HepG2 (cell line): Measurements from ENCODE around the gene ZNF213. TPM values are rescaled to one million over a fixed set of nuclear protein-coding genes. Genes with fewer than 3 reads are reported as not detected.

Experiments used
- ATF1 ChIP-seq: IDR thresholded peaks from 2 replicates; pipeline ENCODE4 v1.6.1; 2016; ENCODE audit warnings: mild to moderate bottlenecking, control low read depth
- ATF7-NPFF ChIP-seq: sonication (generic); formaldehyde crosslinking; IDR thresholded peaks from 2 replicates; pipeline ENCODE4 v1.8.1; 2023; ENCODE audit warnings: mild to moderate bottlenecking, low read depth, missing genetic modification reagents, moderate library complexity
- CTCF ChIP-seq: sonication (generic); formaldehyde crosslinking; IDR thresholded peaks from 2 replicates; pipeline ENCODE4 v1.5.0; 2020; ENCODE audit warnings: mild to moderate bottlenecking, missing genetic modification reagents, moderate library complexity
- HNF1B ChIP-seq: sonication (generic); formaldehyde crosslinking; IDR thresholded peaks from 2 replicates; pipeline ENCODE4 v1.5.1; 2020; ENCODE audit warnings: mild to moderate bottlenecking, moderate library complexity, missing genetic modification reagents
- MAFK ChIP-seq, 2 experiments: IDR thresholded peaks in 1 of 2; conservative IDR thresholded peaks in 1 of 2; 2 replicates each; pipeline ENCODE4 v1.6.1; 2011; ENCODE audit warnings: improper control_type of control experiment in 2 of 2, low read length in 2 of 2
- TAF1 ChIP-seq: sonication (generic); formaldehyde crosslinking; IDR thresholded peaks from 2 replicates; pipeline ENCODE4 v1.4.0; 2020; ENCODE audit warnings: missing genetic modification reagents
- THAP11 ChIP-seq: IDR thresholded peaks from 2 replicates; pipeline ENCODE4 v1.6.1; 2016; ENCODE audit warnings: missing biosample characterization, missing genetic modification reagents
- ZBTB20 ChIP-seq: sonication (generic); formaldehyde crosslinking; IDR thresholded peaks from 2 replicates; pipeline ENCODE4 v1.8.1; 2023; ENCODE audit warnings: missing genetic modification reagents, low read depth, mild to moderate bottlenecking, borderline replicate concordance
- ZKSCAN5 ChIP-seq: sonication (generic); formaldehyde crosslinking; IDR thresholded peaks from 2 replicates; pipeline ENCODE4 v1.5.1; 2020; ENCODE audit warnings: mild to moderate bottlenecking, missing genetic modification reagents
- ZNF143 ChIP-seq: sonication (generic); formaldehyde crosslinking; IDR thresholded peaks from 2 replicates; pipeline ENCODE4 v1.4.0; 2020; ENCODE audit warnings: missing genetic modification reagents
- ZNF234 ChIP-seq: sonication (generic); formaldehyde crosslinking; conservative IDR thresholded peaks from 2 replicates; pipeline ENCODE4 v1.5.1; 2020; ENCODE audit warnings: mild to moderate bottlenecking, missing genetic modification reagents
- ZNF331 ChIP-seq: sonication (generic); formaldehyde crosslinking; IDR thresholded peaks from 2 replicates; pipeline ENCODE4 v1.4.0; 2020; ENCODE audit warnings: missing genetic modification reagents
- ZNF430 ChIP-seq: sonication (generic); formaldehyde crosslinking; IDR thresholded peaks from 2 replicates; pipeline ENCODE4 v1.9.0; 2021; ENCODE audit warnings: mild to moderate bottlenecking, missing genetic modification reagents
- ZNF619 ChIP-seq: sonication (generic); formaldehyde crosslinking; IDR thresholded peaks from 2 replicates; pipeline ENCODE4 v1.4.0; 2020; ENCODE audit warnings: mild to moderate bottlenecking, missing genetic modification reagents
- ZNF891 ChIP-seq: sonication (generic); formaldehyde crosslinking; IDR thresholded peaks from 2 replicates; pipeline ENCODE4 v1.5.0; 2020; ENCODE audit warnings: mild to moderate bottlenecking, missing genetic modification reagents
- polyA plus RNA-seq, 8 experiments: library from polyadenylated mRNA; depleted of rRNA in 3 of 8; stranded (reverse) in 7 of 8; unstranded in 1 of 8; fragments of >200 nt; fragmentation: Illumina TruSeq in 4 of 8; extraction: Trizol in 4 of 8; gene quantifications; 2 replicates each; pipeline versions ENCODE4 v1.2.1 to v1.2.3, GENCODE V29; 2011 to 2016; ENCODE audit warnings: low read depth in 4 of 8, missing spikeins in 1 of 8, mixed read lengths in 1 of 8; ENCODE audit not compliant: insufficient read depth in 1 of 8
- total RNA-seq, 5 experiments: library from RNA; depleted of rRNA; stranded (reverse); fragments of >200 nt; fragmentation: Illumina TruSeq; extraction: Trizol; gene quantifications; 2 replicates each; pipeline ENCODE4 v1.2.3, GENCODE V29; 2016; ENCODE audit warnings: low read depth in 1 of 5
- TF ChIP-seq, protein P1 (sequence below), 2 experiments: sonication (generic) in 1 of 2; formaldehyde crosslinking in 1 of 2; IDR thresholded peaks; 2 replicates each; pipeline versions ENCODE4 v1.6.1 to v1.9.0; 2014 to 2022; ENCODE audit warnings: antibody characterized with exemption in 1 of 2, borderline replicate concordance in 1 of 2, inconsistent platforms in 1 of 2, low read depth in 1 of 2, missing genetic modification reagents in 1 of 2
- TF ChIP-seq, protein P2 (sequence below): sonication (generic); formaldehyde crosslinking; IDR thresholded peaks from 2 replicates; pipeline ENCODE4 v1.4.0; 2020; ENCODE audit warnings: missing genetic modification reagents

ZNF213 gene
- total and polyA plus RNA-seq, 2 of the 13 experiments (the other 11 are each of a cell fraction or from before 2014, with no cell fraction given), result 0.59 to 0.97 TPM

DNA sequence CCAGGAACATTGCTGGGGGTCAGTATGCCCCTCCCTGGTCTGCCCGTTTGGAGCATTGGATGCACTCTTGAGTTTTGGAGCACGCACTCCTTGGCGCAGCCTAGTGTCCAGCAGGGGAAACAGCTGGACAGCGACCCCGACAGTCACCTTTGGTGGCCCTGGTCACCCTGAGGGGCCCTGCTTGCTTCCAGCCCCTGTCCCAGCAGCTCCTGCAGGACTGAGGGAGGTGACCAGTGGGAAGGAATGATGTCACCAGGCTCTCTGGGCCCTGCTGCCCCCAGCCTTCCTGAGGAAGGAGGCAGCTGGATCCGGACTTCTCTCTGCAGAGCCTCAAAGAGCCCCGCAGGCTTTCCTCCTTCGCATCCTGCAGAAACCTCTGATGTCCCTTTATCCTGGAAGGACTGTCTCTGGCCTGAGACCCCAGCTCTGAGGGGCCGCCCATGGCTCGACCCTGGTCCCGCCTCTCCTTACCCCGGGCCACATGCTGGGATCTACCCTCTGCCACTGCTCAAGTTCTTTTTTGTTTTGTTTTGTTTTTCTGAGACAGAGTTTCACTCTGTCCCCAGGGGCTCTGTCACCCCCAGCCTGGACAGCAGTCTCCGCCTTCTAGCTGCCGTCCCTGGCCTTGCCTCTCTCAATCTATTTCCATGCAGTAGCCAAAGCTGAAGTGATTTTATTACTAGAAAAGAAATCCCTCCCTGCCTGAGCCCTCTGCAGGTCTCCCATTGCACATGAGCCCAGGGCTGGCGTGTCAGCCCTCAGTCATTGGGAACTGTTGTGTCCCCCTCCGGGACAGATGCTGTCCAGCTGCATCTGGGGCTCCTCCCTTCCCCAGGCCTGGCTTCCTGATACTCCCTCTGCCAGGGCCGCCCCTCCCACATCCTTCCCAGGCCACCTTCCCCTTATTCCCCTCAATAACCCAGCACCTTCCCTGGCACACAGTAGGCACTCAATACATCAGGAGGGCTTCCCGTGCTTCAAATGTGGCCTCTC lies 47.3 kb upstream of the ZNF213 start (continued):
- TF ChIP-seq, protein P1, sequence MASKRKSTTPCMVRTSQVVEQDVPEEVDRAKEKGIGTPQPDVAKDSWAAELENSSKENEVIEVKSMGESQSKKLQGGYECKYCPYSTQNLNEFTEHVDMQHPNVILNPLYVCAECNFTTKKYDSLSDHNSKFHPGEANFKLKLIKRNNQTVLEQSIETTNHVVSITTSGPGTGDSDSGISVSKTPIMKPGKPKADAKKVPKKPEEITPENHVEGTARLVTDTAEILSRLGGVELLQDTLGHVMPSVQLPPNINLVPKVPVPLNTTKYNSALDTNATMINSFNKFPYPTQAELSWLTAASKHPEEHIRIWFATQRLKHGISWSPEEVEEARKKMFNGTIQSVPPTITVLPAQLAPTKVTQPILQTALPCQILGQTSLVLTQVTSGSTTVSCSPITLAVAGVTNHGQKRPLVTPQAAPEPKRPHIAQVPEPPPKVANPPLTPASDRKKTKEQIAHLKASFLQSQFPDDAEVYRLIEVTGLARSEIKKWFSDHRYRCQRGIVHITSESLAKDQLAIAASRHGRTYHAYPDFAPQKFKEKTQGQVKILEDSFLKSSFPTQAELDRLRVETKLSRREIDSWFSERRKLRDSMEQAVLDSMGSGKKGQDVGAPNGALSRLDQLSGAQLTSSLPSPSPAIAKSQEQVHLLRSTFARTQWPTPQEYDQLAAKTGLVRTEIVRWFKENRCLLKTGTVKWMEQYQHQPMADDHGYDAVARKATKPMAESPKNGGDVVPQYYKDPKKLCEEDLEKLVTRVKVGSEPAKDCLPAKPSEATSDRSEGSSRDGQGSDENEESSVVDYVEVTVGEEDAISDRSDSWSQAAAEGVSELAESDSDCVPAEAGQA (IDR thresholded peaks at IDR 0.05; ENCODE audit: low read depth), result no peak
- TF ChIP-seq, protein P1 (CRISPR knock-in tag; IDR thresholded peaks at IDR 0.05; ENCODE audit: borderline replicate concordance), result no peak
- no peak for TF ChIP-seq ZNF331 (CRISPR knock-in tag)
- no peak for TF ChIP-seq ATF7-NPFF (CRISPR knock-in tag)
- TF ChIP-seq TAF1 (CRISPR knock-in tag), result no peak
- TF ChIP-seq ZNF143 (CRISPR knock-in tag), result peak; percentile 25; the same call in 1 of the 2 replicates
- no peak for TF ChIP-seq ATF1 (CRISPR knock-in tag)
- TF ChIP-seq, protein P2, sequence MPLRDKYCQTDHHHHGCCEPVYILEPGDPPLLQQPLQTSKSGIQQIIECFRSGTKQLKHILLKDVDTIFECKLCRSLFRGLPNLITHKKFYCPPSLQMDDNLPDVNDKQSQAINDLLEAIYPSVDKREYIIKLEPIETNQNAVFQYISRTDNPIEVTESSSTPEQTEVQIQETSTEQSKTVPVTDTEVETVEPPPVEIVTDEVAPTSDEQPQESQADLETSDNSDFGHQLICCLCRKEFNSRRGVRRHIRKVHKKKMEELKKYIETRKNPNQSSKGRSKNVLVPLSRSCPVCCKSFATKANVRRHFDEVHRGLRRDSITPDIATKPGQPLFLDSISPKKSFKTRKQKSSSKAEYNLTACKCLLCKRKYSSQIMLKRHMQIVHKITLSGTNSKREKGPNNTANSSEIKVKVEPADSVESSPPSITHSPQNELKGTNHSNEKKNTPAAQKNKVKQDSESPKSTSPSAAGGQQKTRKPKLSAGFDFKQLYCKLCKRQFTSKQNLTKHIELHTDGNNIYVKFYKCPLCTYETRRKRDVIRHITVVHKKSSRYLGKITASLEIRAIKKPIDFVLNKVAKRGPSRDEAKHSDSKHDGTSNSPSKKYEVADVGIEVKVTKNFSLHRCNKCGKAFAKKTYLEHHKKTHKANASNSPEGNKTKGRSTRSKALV (CRISPR knock-in tag), result no peak
- no peak for TF ChIP-seq ZKSCAN5
- peak; percentile 37; the same call in 1 of the 2 replicates for TF ChIP-seq HNF1B (CRISPR knock-in tag)
- TF ChIP-seq MAFK (conservative IDR thresholded peaks at IDR 0.05 in 1 of 2, IDR thresholded peaks at IDR 0.05 in 1 of 2; ENCODE audit: low read length in 2 of 2), result no peak
- TF ChIP-seq ZNF234 (CRISPR knock-in tag), result no peak
- peak; percentile 70; the same call in 1 of the 2 replicates for TF ChIP-seq ZNF430 (CRISPR knock-in tag)
- peak; percentile 15; the same call in 1 of the 2 replicates for TF ChIP-seq THAP11
- no peak for TF ChIP-seq ZBTB20 (CRISPR knock-in tag)
- 0 out of 2 replicates have a peak, but pooled peaks have one; percentile 6 for TF ChIP-seq ZNF891 (CRISPR knock-in tag)
- TF ChIP-seq CTCF (CRISPR knock-in tag), result peak; percentile 89
- no peak for TF ChIP-seq ZNF619 (CRISPR knock-in tag)
